HPDE6-E6E7 (cell line): ENCODE results near the gene C21orf91.
A peak's percentile ranks its signal among the peaks of the same experiment; 100 is the strongest.

Experiments used
- DNase-seq: peaks from one replicate; pipeline ENCODE4 v3.0.0; 2011; ENCODE audit warnings: missing footprints; ENCODE audit errors: extremely low spot score

C21orf91 gene

GRCh38 chr21:17819114-17819876, at the start of gene C21orf91:
Gene C21orf91 (minus strand): TSS chr21:17819356. CDS start chr21:17818318, 1,038 bp downstream.
- DNase-seq = peak; percentile 81

GRCh38 chr21:17866590-17866989, 47.4 kb upstream of the C21orf91 start:
- DNase-seq = no peak

- DNase-seq = no peak
These were observed 40.5 kb upstream of the C21orf91 start for GRCh38 chr21:17859661-17860060.

GRCh38 chr21:17858747-17859146, 39.6 kb upstream of the C21orf91 start:
- DNase-seq = no peak

GRCh38 chr21:17854745-17855144, 35.6 kb upstream of the C21orf91 start:
- DNase-seq = no peak

- DNase-seq = no peak
These were observed 34.5 kb upstream of the C21orf91 start for GRCh38 chr21:17853393-17854275.

- DNase-seq = peak; percentile 56
These were observed 29.1 kb upstream of the C21orf91 start for GRCh38 chr21:17848228-17848627.

GRCh38 chr21:17841103-17841502, 21.9 kb upstream of the C21orf91 start:
- DNase-seq = no peak

GRCh38 chr21:17834639-17835354, 15.6 kb upstream of the C21orf91 start:
- DNase-seq = no peak

GRCh38 chr21:17829472-17829871, 10.3 kb upstream of the C21orf91 start:
- DNase-seq = no peak

- DNase-seq = no peak
These were observed 9.1 kb upstream of the C21orf91 start for GRCh38 chr21:17828223-17828622.

- no peak for DNase-seq
These were observed 4.7 kb upstream of the C21orf91 start for GRCh38 chr21:17823846-17824245.

- no peak for DNase-seq
These were observed 2.0 kb upstream of the C21orf91 start for GRCh38 chr21:17821121-17821520.

- peak; percentile 11 for DNase-seq
These were observed 697 bp upstream of the C21orf91 start for GRCh38 chr21:17819877-17820229.

GRCh38 chr21:17818186-17819113, 706 bp downstream of the C21orf91 start:
- DNase-seq = peak; percentile 12

GRCh38 chr21:17813353-17813752, 5.8 kb downstream of the C21orf91 start:
- DNase-seq = no peak

- DNase-seq = no peak
These were observed 13.2 kb downstream of the C21orf91 start for GRCh38 chr21:17805966-17806365.

- no peak for DNase-seq
These were observed 15.6 kb downstream of the C21orf91 start for GRCh38 chr21:17803536-17803935.

- no peak for DNase-seq
These were observed 16.6 kb downstream of the C21orf91 start for GRCh38 chr21:17802572-17802971.

GRCh38 chr21:17799414-17800164, 19.6 kb downstream of the C21orf91 start:
- no peak for DNase-seq
